ENCODE data around the gene NCKAP5.

DNA sequence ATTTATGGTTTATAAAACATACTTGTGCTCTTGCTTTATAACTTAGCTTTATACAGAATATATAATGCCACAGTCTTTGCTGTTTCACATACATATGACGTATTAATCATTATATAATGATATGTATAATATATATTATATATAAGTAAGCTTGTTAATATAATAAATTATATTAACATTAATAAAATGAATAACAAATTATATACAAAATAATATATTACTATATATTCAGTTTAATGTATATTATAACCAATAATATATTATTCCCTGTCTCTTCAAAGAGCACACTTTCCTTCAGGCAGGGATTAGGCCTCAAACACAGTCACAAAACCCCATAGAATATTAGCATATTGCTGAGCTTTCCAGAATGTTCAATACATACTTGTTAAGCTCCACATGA lies 427.6 kb downstream of the NCKAP5 start:
- TF ChIP-seq, protein P1, sequence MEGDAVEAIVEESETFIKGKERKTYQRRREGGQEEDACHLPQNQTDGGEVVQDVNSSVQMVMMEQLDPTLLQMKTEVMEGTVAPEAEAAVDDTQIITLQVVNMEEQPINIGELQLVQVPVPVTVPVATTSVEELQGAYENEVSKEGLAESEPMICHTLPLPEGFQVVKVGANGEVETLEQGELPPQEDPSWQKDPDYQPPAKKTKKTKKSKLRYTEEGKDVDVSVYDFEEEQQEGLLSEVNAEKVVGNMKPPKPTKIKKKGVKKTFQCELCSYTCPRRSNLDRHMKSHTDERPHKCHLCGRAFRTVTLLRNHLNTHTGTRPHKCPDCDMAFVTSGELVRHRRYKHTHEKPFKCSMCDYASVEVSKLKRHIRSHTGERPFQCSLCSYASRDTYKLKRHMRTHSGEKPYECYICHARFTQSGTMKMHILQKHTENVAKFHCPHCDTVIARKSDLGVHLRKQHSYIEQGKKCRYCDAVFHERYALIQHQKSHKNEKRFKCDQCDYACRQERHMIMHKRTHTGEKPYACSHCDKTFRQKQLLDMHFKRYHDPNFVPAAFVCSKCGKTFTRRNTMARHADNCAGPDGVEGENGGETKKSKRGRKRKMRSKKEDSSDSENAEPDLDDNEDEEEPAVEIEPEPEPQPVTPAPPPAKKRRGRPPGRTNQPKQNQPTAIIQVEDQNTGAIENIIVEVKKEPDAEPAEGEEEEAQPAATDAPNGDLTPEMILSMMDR (IDR thresholded peaks at IDR 0.05; ENCODE audit: borderline replicate concordance, extremely low read depth, low read length, poor library complexity, severe bottlenecking): no peak
- no peak for TF ChIP-seq EZH2 (IDR thresholded peaks at IDR 0.05; ENCODE audit: borderline replicate concordance, low read depth, low read length, severe bottlenecking)

Data from DND-41 (cell line).